G401 (cell line): ENCODE measurements around the gene DUSP18. TPM values are rescaled to one million over a fixed set of nuclear protein-coding genes. Genes with fewer than 3 reads are reported as not detected.
A peak's percentile ranks its signal among the peaks of the same experiment; 100 is the strongest.
"Not testable (repeated sequence)": the region's sequence is repeated elsewhere in the genome, so short reads cannot be mapped to it uniquely, and the experiment has no call there.

Experiments used
- DNase-seq: peaks from one replicate; pipeline ENCODE4 v3.0.0-alpha.2; 2015; ENCODE audit warnings: low spot score
- in situ Hi-C: cut with HindIII; loops from 2 replicates; pipeline ENCODE4 v1.10.0; 2016; ENCODE audit warnings: low sequenced_read_pairs, mixed read lengths
- total RNA-seq: library from RNA; depleted of rRNA; stranded (reverse); fragments of >200 nt; shearing (Covaris generic); gene quantifications from 2 replicates; pipeline ENCODE4 v1.2.3, GENCODE V29; 2014; rRNA removed

The DUSP18 gene
- 4.5 and 5.1 TPM in 2 replicates for total RNA-seq

- in situ Hi-C loops: no loop called here
- peak; percentile 90 for DNase-seq
Observed at GRCh38 chr22:30667494-30668385, at the start of gene DUSP18. TSS of gene DUSP18 (minus strand) at chr22:30667875. CDS start at chr22:30664003, 3,872 bp downstream.

GRCh38 chr22:30714062-30714461 is 46.4 kb upstream of the DUSP18 start:
- in situ Hi-C loops: no loop called here

DNA sequence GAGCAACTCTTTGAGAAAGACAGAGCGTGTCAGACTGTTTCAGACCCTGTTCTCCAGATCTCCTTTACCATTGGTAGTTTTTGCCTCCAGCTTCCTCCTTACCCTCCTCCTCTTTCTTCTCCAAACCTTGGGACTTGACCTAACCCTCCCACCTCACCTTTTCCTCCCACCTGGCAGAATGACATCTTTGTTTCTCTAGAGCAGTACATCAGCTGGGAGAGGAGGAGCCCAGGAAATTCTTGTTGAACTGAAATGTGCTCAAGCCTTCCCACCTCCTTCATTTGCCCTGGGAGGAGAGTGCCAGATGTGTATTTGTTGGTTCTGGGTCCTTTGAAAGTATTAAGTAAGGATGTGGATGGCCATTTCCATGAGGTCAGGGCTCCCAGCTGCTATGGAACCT is 44.4 kb upstream of the DUSP18 start:
- no peak for DNase-seq
- in situ Hi-C loops: no loop called here

More at GRCh38 chr22:30714062-30714461, 46.4 kb upstream of the DUSP18 start:
- DNase-seq: no peak

GRCh38 chr22:30709980-30710379 is 42.3 kb upstream of the DUSP18 start:
- DNase-seq, in situ Hi-C loops: not testable (repeated sequence)

GRCh38 chr22:30705710-30706651 is 38.3 kb upstream of the DUSP18 start:
- DNase-seq: peak; percentile 97
- in situ Hi-C loops: no loop called here

DNA sequence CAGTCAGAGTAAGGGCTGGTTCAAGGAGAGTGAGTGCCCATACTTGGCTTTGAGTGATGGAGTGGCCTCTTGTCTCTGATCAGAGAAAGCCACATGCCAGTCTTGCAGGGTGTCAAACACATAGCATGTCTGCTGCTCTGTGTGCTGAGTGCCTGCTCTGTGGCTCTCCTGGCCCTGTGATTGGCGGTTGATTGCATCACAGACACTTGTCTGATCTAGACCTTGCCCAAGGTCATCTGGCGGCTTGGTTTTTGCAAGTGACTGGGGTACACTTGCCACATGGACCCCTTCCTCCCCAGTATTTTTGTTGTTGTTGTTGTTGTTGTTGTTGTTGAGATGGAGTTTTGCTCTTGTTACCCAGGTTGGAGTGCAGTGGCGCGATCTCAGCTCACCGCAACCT is 37.3 kb upstream of the DUSP18 start:
- in situ Hi-C loops: no loop called here

GRCh38 chr22:30702856-30703255 is 35.2 kb upstream of the DUSP18 start:
- in situ Hi-C loops: no loop called here
- DNase-seq: no peak

More for the DNA sequence above, 37.3 kb upstream of the DUSP18 start:
- no peak for DNase-seq

DNA sequence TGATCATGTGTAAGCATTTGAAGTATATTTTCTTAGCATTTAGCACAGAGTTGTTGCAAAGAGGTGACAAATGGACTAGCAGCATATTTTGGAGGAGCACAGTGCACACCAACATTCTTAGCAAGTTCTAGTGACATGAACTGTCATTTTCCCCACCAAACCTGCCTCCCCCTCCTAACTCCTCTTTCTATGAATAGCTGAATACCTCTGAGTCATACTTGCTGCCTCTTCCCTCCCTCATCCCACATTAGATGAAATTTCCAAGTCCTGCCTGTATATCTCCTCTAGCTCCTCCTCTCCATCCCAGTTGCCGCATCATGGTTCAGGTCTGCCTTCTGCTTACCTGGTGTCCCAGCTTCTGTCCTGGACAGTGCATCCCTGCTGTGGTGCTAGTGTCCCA is 34.2 kb upstream of the DUSP18 start:
- in situ Hi-C loops: no loop called here
- DNase-seq: no peak

DNA sequence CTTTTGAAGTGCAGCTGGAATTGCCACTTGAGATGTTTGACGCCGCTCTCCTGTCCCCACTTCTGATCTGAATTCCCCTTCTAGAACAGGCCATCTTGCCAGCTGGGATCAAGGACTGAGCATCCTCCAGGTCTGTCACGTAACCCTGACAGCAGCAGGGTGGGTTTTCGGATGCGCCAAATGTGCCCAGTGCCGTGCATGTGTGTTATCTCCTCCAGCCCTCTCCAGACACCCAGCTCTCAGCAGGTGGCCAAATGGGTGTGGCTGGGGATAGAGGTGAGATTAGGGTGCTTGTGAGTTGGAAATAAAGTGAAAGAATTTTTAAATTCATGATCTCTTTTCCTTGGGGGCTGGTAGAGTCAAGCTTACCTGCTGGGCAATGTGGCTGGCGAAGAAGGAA is 30.3 kb upstream of the DUSP18 start:
- no peak for DNase-seq
- in situ Hi-C loops: no loop called here

DNA sequence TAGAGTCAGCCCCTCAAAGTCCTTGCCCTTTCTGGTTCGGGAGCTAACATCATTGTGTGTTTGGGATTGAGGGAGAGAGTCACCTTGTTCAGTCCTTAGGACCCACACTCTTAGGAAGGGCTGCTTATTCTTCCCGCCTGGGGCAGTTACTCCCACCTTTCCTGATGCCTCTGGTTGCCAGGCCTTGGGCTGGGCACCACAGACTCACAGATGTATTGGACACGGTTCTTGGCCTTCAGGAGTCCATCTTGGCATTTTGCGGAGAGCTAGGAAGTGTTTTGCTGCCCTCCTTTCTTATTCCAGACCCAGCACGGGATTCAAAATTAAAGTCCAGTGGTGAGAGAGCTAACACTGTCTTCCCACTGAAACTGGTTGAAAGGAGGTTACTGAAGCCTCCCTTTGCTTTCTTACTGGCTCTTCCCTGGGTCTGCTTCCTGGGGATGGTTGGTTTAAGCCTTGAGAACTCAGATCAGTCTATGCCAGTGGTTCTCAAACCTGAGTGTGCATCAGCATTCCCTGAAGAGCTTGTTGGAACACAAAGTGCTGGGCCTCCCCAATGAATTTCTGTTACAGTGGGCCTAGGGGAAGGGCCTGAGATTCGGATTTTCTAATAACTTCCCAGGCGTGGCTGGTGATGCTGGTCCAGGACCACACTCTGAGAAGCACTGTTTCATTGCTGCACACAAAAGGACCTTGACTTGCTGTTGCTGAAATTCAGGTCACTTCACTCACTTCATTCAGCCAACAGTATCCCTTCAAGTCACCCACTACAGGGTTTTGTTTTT is 28.4 kb upstream of the DUSP18 start:
- DNase-seq: peak; percentile 56
- in situ Hi-C loops: no loop called here

DNA sequence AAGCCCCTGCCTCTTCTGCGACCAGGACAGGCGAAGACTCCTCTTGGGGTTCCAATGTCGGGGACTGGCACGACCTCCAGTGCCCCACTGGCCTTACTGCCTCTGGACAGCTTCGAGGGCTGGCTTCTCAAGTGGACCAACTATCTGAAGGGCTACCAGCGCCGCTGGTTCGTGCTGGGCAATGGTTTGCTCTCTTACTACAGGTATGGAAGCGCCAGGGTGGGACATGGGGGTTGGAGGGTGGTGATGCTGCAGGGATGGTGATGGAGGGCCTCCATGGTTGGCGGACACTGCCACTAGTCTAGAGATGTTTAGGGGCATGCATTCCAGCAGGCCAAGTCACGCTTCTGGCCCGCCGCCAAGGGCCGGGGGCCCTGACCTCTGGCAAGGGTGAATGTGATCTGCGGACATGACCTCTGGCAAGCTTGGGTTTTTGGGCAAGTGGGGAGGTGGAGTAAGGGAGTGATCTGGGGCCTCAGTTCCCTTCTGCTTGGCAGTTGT is 27.7 kb upstream of the DUSP18 start:
- peak; percentile 37 for DNase-seq
- in situ Hi-C loops: no loop called here

DNA sequence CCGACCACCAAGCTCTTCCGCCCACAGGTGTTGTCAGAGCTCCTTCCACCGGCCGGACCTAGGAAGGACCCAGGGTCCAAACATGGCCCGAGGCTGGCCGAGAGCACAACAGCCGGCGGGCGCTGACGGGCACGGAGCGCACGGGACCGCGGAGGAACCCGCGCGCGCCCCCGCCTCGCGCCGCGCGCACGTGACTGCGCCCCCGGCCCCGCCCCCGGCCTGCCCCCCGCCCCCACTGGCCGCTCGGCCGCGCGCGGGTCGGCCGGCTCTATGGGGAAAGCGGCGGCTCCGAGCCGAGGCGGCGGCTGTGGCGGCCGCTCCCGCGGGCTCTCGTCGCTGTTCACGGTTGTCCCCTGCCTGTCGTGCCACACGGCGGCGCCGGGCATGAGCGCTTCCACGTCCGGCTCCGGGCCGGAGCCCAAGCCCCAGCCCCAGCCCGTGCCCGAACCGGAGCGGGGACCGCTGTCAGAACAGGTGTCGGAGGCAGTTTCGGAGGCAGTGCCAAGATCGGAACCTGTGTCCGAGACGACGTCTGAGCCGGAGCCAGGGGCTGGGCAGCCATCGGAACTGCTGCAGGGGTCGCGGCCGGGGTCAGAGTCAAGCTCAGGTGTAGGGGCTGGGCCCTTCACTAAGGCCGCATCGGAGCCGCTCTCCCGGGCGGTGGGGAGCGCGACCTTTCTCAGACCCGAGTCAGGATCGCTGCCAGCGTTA is 27.1 kb upstream of the DUSP18 start, which contains the start of gene OSBP2:
TSS of gene OSBP2 (plus strand) at position 235 of the 711 bp plus-strand sequence. CDS start at position 271, 36 bp downstream.
- in situ Hi-C loops: no loop called here
- DNase-seq: peak; percentile 55

DNA sequence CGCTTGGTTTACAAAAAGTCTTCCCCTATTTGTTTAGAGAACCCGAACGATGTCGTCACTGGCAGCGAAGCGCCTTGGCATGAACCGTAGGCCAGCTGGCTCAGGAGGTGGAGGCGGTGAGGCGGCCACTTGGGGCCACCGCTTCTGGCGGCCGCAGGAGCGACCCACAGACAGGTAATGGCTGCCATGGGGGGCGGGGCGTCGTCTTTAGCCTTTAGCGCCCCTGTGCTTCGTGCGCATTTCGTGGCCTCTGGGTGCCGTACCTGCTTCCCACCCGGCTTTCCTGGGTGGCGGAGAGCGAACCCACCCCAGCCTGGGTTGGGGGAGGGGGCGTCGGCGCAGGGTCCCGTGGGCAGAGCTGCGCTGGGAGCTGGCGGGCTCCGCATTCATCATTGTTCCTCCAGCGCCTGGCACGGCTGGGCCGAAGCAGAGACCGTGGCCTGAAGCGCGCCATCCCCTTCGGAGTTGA is 26.5 kb upstream of the DUSP18 start:
- in situ Hi-C loops: no loop called here
- peak; percentile 70 for DNase-seq

GRCh38 chr22:30691204-30691603 is 23.5 kb upstream of the DUSP18 start:
- in situ Hi-C loops: no loop called here
- no peak for DNase-seq

DNA sequence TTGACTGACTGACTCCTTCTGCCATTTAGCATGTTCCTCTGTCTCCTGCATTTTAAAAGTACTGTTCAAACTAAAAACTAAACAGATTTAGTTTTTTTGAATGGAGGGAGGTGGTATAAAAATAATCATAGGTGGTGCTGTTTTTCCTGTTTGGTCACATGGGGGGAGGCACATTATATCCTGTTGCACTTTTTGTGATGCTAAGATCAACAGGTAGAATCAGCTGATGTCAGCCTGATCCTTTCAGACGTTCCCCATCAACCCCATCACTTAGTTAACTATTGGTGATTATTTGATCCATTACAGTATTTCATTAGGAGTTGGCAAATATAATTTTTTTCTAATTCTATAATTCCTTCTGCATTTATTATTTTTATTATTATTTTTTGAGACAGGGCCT is 21.9 kb upstream of the DUSP18 start:
- in situ Hi-C loops: no loop called here
- DNase-seq: no peak

- DNase-seq: no peak
- in situ Hi-C loops: no loop called here
Observed at GRCh38 chr22:30687358-30687757, 19.7 kb upstream of the DUSP18 start.

- DNase-seq: no peak
- in situ Hi-C loops: no loop called here
Observed at GRCh38 chr22:30685178-30685577, 17.5 kb upstream of the DUSP18 start.

DNA sequence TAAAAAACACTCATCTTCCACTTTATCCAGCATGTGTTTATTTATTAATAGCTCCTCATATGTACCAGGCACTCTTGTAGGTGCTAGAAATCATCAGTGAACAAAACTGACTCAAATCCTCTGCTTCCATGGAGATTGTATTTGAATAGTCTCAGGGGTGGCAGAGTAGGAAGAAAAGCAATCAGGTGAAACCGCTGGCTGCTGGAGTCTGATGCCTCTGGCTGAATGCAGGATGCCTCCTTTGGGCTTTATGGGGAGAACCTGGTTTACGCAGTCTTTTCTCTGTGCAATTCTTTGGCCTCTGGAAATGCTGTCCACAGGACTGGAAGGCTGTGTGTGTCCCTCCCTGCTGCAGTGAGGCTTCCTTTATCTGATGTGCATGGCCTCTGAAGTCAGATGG is 14.2 kb upstream of the DUSP18 start:
- DNase-seq: no peak
- in situ Hi-C loops: no loop called here
